Measurements from ENCODE around the gene KIAA2012.

DNA sequence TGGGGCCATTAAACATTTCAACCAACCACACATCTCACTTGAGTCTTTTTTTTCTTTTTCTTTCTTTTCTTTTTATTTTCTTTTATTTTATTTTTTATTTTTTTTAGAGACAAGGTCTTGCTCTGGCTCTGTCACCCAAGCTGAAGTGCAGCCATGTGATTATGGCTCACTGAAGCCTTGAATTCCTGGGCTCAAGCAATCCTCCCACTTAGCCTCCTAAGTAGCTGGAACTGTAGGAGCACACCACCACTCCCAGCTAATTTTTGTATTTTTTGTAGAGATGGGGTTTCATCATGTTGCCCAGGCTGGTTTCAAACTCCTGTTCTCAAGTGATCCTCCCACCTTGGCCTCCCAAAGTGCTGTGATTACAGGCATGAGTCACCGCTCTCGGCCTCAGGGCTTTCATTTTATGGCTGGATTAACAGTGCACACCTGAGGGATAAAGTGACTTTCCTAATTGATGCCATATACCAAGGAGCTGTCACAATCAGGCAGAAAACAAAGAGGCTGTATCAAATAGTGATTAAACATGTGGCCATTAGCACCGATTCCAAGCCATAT is 21.5 kb downstream of the KIAA2012 start:
- no peak for TF ChIP-seq TCF4 (CRISPR knock-in tag; IDR thresholded peaks at IDR 0.05; ENCODE audit: borderline replicate concordance)
- TF ChIP-seq, protein P1, sequence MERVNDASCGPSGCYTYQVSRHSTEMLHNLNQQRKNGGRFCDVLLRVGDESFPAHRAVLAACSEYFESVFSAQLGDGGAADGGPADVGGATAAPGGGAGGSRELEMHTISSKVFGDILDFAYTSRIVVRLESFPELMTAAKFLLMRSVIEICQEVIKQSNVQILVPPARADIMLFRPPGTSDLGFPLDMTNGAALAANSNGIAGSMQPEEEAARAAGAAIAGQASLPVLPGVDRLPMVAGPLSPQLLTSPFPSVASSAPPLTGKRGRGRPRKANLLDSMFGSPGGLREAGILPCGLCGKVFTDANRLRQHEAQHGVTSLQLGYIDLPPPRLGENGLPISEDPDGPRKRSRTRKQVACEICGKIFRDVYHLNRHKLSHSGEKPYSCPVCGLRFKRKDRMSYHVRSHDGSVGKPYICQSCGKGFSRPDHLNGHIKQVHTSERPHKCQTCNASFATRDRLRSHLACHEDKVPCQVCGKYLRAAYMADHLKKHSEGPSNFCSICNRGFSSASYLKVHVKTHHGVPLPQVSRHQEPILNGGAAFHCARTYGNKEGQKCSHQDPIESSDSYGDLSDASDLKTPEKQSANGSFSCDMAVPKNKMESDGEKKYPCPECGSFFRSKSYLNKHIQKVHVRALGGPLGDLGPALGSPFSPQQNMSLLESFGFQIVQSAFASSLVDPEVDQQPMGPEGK (CRISPR knock-in tag; IDR thresholded peaks at IDR 0.05; ENCODE audit: borderline replicate concordance), result no peak
- TF ChIP-seq ZNF70 (CRISPR knock-in tag; IDR thresholded peaks at IDR 0.05), result no peak
- no peak for TF ChIP-seq ZFP30 (CRISPR knock-in tag; IDR thresholded peaks at IDR 0.05)
- TF ChIP-seq ARNTL (CRISPR knock-in tag; IDR thresholded peaks at IDR 0.05; ENCODE audit: borderline replicate concordance, low read depth), result no peak
- no peak for TF ChIP-seq RARB (CRISPR knock-in tag; IDR thresholded peaks at IDR 0.05)
- TF ChIP-seq, protein P2, sequence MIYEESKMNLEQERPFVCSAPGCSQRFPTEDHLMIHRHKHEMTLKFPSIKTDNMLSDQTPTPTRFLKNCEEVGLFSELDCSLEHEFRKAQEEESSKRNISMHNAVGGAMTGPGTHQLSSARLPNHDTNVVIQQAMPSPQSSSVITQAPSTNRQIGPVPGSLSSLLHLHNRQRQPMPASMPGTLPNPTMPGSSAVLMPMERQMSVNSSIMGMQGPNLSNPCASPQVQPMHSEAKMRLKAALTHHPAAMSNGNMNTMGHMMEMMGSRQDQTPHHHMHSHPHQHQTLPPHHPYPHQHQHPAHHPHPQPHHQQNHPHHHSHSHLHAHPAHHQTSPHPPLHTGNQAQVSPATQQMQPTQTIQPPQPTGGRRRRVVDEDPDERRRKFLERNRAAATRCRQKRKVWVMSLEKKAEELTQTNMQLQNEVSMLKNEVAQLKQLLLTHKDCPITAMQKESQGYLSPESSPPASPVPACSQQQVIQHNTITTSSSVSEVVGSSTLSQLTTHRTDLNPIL (CRISPR knock-in tag; IDR thresholded peaks at IDR 0.05; ENCODE audit: low read depth), result no peak
- TF ChIP-seq ZFP3 (CRISPR knock-in tag; IDR thresholded peaks at IDR 0.05), result no peak
- TF ChIP-seq CSDC2 (CRISPR knock-in tag; IDR thresholded peaks at IDR 0.05), result no peak
- TF ChIP-seq, protein P3, sequence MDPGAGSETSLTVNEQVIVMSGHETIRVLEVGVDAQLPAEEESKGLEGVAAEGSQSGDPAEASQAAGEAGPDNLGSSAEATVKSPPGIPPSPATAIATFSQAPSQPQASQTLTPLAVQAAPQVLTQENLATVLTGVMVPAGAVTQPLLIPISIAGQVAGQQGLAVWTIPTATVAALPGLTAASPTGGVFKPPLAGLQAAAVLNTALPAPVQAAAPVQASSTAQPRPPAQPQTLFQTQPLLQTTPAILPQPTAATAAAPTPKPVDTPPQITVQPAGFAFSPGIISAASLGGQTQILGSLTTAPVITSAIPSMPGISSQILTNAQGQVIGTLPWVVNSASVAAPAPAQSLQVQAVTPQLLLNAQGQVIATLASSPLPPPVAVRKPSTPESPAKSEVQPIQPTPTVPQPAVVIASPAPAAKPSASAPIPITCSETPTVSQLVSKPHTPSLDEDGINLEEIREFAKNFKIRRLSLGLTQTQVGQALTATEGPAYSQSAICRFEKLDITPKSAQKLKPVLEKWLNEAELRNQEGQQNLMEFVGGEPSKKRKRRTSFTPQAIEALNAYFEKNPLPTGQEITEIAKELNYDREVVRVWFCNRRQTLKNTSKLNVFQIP (CRISPR knock-in tag; IDR thresholded peaks at IDR 0.05; ENCODE audit: borderline replicate concordance, low read depth), result no peak
